GM23338 (cell line): ENCODE measurements around the gene OAS1. TPM values are rescaled to one million over a fixed set of nuclear protein-coding genes. Genes with fewer than 3 reads are reported as not detected.

Experiments used
- ATAC-seq: fragments of 200-7000 bp; cut with Tn5 transposase; 3 replicates; pipeline ENCODE4 v1.9.1; 2020
- DNase-seq: peaks from one replicate; pipeline ENCODE4 v3.0.0-alpha.2; 2015; ENCODE audit warnings: low spot score
- H2AFZ ChIP-seq: fragments of 200-600 bp; sonication (generic); 2 replicates; pipeline ENCODE4 v1.8.0; 2016; ENCODE audit warnings: antibody characterized with exemption, mild to moderate bottlenecking, moderate library complexity
- H3F3A ChIP-seq: fragments of 200-600 bp; sonication (generic); replicated peaks from 2 replicates; pipeline ENCODE4 v1.8.0; 2017; ENCODE audit warnings: antibody characterized with exemption, mixed run types, low read depth
- H3K27ac ChIP-seq: fragments of 200-600 bp; sonication (generic); 2 replicates; pipeline ENCODE4 v1.6.1; 2016; ENCODE audit warnings: low read depth
- H3K27me3 ChIP-seq: fragments of 200-600 bp; sonication (generic); 2 replicates; pipeline ENCODE4 v1.8.0; 2016; ENCODE audit warnings: mild to moderate bottlenecking, mixed run types, moderate library complexity; ENCODE audit not compliant: insufficient read depth
- H3K36me3 ChIP-seq: fragments of 200-600 bp; sonication (generic); 2 replicates; pipeline ENCODE4 v1.8.0; 2016; ENCODE audit warnings: mild to moderate bottlenecking; ENCODE audit not compliant: insufficient read depth
- H3K4me1 ChIP-seq: fragments of 200-600 bp; sonication (generic); 2 replicates; pipeline ENCODE4 v1.8.0; 2016; ENCODE audit warnings: mild to moderate bottlenecking, moderate library complexity; ENCODE audit not compliant: insufficient read depth
- H3K4me2 ChIP-seq: fragments of 200-600 bp; sonication (generic); 2 replicates; pipeline ENCODE4 v1.7.1; 2017; ENCODE audit warnings: mixed run types
- H3K4me3 ChIP-seq: fragments of 200-600 bp; sonication (generic); 2 replicates; pipeline ENCODE4 v1.6.1; 2016; ENCODE audit warnings: mixed run types
- H3K79me2 ChIP-seq: fragments of 200-600 bp; sonication (generic); replicated peaks from 2 replicates; pipeline ENCODE4 v1.8.0; 2017; ENCODE audit warnings: mild to moderate bottlenecking; ENCODE audit not compliant: insufficient read depth
- H3K9me2 ChIP-seq: fragments of 200-600 bp; sonication (generic); 2 replicates; pipeline ENCODE4 v1.8.0; 2017; ENCODE audit not compliant: insufficient read depth
- H4K20me1 ChIP-seq: fragments of 200-600 bp; sonication (generic); replicated peaks from 2 replicates; pipeline ENCODE4 v1.8.0; 2017; ENCODE audit warnings: mild to moderate bottlenecking; ENCODE audit not compliant: insufficient read depth
- H3K27ac Mint-ChIP-seq: 2 replicates; pipeline ENCODE4 v1.8.0; 2020; ENCODE audit warnings: inconsistent platforms, mild to moderate bottlenecking, moderate library complexity, mixed read lengths
- H3K27me3 Mint-ChIP-seq: 3 replicates; pipeline ENCODE4 v1.8.0; 2022; ENCODE audit warnings: low read depth, mild to moderate bottlenecking, moderate library complexity, mixed read lengths, inconsistent platforms; ENCODE audit not compliant: insufficient read depth, poor library complexity
- H3K36me3 Mint-ChIP-seq: 3 replicates; pipeline ENCODE4 v1.8.0; 2021; ENCODE audit warnings: low read depth, mild to moderate bottlenecking, inconsistent platforms, moderate library complexity, mixed read lengths
- H3K4me1 Mint-ChIP-seq: 3 replicates; pipeline ENCODE4 v1.8.0; 2020; ENCODE audit warnings: mild to moderate bottlenecking, inconsistent platforms, mixed read lengths
- H3K4me3 Mint-ChIP-seq: 3 replicates; pipeline ENCODE4 v1.8.0; 2021; ENCODE audit warnings: moderate library complexity, mild to moderate bottlenecking, inconsistent platforms, mixed read lengths
- H3K9me3 Mint-ChIP-seq: 3 replicates; pipeline ENCODE4 v1.8.0; 2020; ENCODE audit warnings: moderate library complexity, mild to moderate bottlenecking, inconsistent platforms, mixed read lengths
- CREB1 ChIP-seq: fragments of 250-450 bp; sonication (Bioruptor Pico); IDR thresholded peaks from 2 replicates; pipeline ENCODE4 v1.5.0; 2020; ENCODE audit warnings: low read depth, mild to moderate bottlenecking, moderate library complexity
- EZH2 ChIP-seq: fragments of 200-600 bp; sonication (generic); IDR thresholded peaks from one replicate; pipeline ENCODE4 v1.8.0; 2017; ENCODE audit warnings: antibody characterized with exemption, mild to moderate bottlenecking, low read depth; ENCODE audit not compliant: unreplicated experiment
- EZH2phosphoT487 ChIP-seq: fragments of 200-600 bp; sonication (generic); IDR thresholded peaks from one replicate; pipeline ENCODE4 v1.8.1; 2018; ENCODE audit warnings: antibody characterized with exemption; ENCODE audit not compliant: unreplicated experiment
- JUNB ChIP-seq: IDR thresholded peaks from one replicate; pipeline ENCODE4 v1.6.1; 2016; ENCODE audit warnings: antibody characterized with exemption; ENCODE audit not compliant: unreplicated experiment
- NANOG ChIP-seq: IDR thresholded peaks from 2 replicates; pipeline ENCODE4 v1.6.1; 2016; ENCODE audit warnings: antibody characterized with exemption, borderline replicate concordance
- POLR2AphosphoS5 ChIP-seq: IDR thresholded peaks from 2 replicates; pipeline ENCODE4 v1.6.1; 2016; ENCODE audit warnings: antibody characterized with exemption, low read depth
- STAT1 ChIP-seq: IDR thresholded peaks from one replicate; pipeline ENCODE4 v1.6.1; 2016; ENCODE audit warnings: antibody characterized with exemption; ENCODE audit not compliant: unreplicated experiment
- ZNF114 ChIP-seq: fragments of 250-450 bp; sonication (Bioruptor Pico); IDR thresholded peaks from 2 replicates; pipeline ENCODE4 v1.5.0; 2020; ENCODE audit warnings: mild to moderate bottlenecking, moderate library complexity
- ZNF331 ChIP-seq: fragments of 250-450 bp; sonication (Bioruptor Pico); IDR thresholded peaks from 2 replicates; pipeline ENCODE4 v1.5.0; 2020; ENCODE audit warnings: low read depth, mild to moderate bottlenecking, moderate library complexity
- polyA plus RNA-seq: library from polyadenylated mRNA; unstranded; fragments of >200 nt; fragmentation: Nextera tagmentation; extraction: Ambion mirVana; gene quantifications from 2 replicates; pipeline ENCODE4 v1.2.1, GENCODE V29; 2016
- total RNA-seq: library from RNA; depleted of rRNA; stranded (reverse); fragments of >200 nt; shearing (Covaris generic); gene quantifications from 2 replicates; pipeline ENCODE4 v1.2.3, GENCODE V29; 2014
- TF ChIP-seq, protein P1 (sequence below): IDR thresholded peaks from one replicate; pipeline ENCODE4 v1.6.1; 2018; ENCODE audit warnings: antibody characterized with exemption; ENCODE audit not compliant: unreplicated experiment
- TF ChIP-seq, protein P2 (sequence below): fragments of 250-450 bp; sonication (Bioruptor Pico); IDR thresholded peaks from 2 replicates; pipeline ENCODE4 v1.5.0; 2020; ENCODE audit warnings: mild to moderate bottlenecking, moderate library complexity
- TF ChIP-seq, protein P3 (sequence below): IDR thresholded peaks from 2 replicates; pipeline ENCODE4 v1.6.1; 2016; ENCODE audit warnings: antibody characterized with exemption
- TF ChIP-seq, protein P4 (sequence below), 2 experiments: fragments of 200-600 bp in 1 of 2; sonication (generic) in 1 of 2; conservative IDR thresholded peaks; 2 replicates each; pipeline versions ENCODE4 v1.5.1 to v1.6.1; 2016 to 2017; ENCODE audit warnings: antibody characterized with exemption in 2 of 2, low read depth in 2 of 2, mild to moderate bottlenecking in 2 of 2, moderate library complexity in 1 of 2

Gene OAS1
- total and polyA plus RNA-seq, 2 experiments from 2014 or later: not detected

DNA sequence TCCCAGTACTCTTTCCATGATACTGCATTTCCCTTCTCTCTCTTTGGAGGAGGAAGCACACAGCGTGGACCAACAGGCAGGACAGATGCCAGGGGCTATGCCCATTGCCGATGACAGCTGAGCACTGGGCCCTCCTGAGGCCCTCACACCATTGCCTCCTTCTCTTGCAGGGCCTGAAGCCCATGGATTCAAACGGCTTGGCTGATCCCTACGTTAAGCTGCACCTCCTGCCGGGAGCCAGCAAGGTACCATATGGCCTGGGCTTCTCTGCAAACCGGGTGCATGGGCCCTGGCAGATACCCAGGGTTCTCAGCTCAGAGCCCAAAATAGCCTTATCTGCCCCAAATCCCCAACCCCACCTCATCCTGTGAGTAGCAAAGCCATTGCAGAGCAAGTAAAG, 25.2 kb upstream of the OAS1 start:
- H3K27ac ChIP-seq: no peak overlapping the region
- ATAC-seq (no peak), DNase-seq (no peak)
- H3K27me3 Mint-ChIP-seq: peaks cover 2% of the 10 kb centered on the region
- no peak overlapping the region for H2AFZ ChIP-seq
- TF ChIP-seq, protein P1, sequence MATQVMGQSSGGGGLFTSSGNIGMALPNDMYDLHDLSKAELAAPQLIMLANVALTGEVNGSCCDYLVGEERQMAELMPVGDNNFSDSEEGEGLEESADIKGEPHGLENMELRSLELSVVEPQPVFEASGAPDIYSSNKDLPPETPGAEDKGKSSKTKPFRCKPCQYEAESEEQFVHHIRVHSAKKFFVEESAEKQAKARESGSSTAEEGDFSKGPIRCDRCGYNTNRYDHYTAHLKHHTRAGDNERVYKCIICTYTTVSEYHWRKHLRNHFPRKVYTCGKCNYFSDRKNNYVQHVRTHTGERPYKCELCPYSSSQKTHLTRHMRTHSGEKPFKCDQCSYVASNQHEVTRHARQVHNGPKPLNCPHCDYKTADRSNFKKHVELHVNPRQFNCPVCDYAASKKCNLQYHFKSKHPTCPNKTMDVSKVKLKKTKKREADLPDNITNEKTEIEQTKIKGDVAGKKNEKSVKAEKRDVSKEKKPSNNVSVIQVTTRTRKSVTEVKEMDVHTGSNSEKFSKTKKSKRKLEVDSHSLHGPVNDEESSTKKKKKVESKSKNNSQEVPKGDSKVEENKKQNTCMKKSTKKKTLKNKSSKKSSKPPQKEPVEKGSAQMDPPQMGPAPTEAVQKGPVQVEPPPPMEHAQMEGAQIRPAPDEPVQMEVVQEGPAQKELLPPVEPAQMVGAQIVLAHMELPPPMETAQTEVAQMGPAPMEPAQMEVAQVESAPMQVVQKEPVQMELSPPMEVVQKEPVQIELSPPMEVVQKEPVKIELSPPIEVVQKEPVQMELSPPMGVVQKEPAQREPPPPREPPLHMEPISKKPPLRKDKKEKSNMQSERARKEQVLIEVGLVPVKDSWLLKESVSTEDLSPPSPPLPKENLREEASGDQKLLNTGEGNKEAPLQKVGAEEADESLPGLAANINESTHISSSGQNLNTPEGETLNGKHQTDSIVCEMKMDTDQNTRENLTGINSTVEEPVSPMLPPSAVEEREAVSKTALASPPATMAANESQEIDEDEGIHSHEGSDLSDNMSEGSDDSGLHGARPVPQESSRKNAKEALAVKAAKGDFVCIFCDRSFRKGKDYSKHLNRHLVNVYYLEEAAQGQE: no peak
- no peak for TF ChIP-seq NANOG
- TF ChIP-seq POLR2AphosphoS5: no peak
- TF ChIP-seq, protein P2, sequence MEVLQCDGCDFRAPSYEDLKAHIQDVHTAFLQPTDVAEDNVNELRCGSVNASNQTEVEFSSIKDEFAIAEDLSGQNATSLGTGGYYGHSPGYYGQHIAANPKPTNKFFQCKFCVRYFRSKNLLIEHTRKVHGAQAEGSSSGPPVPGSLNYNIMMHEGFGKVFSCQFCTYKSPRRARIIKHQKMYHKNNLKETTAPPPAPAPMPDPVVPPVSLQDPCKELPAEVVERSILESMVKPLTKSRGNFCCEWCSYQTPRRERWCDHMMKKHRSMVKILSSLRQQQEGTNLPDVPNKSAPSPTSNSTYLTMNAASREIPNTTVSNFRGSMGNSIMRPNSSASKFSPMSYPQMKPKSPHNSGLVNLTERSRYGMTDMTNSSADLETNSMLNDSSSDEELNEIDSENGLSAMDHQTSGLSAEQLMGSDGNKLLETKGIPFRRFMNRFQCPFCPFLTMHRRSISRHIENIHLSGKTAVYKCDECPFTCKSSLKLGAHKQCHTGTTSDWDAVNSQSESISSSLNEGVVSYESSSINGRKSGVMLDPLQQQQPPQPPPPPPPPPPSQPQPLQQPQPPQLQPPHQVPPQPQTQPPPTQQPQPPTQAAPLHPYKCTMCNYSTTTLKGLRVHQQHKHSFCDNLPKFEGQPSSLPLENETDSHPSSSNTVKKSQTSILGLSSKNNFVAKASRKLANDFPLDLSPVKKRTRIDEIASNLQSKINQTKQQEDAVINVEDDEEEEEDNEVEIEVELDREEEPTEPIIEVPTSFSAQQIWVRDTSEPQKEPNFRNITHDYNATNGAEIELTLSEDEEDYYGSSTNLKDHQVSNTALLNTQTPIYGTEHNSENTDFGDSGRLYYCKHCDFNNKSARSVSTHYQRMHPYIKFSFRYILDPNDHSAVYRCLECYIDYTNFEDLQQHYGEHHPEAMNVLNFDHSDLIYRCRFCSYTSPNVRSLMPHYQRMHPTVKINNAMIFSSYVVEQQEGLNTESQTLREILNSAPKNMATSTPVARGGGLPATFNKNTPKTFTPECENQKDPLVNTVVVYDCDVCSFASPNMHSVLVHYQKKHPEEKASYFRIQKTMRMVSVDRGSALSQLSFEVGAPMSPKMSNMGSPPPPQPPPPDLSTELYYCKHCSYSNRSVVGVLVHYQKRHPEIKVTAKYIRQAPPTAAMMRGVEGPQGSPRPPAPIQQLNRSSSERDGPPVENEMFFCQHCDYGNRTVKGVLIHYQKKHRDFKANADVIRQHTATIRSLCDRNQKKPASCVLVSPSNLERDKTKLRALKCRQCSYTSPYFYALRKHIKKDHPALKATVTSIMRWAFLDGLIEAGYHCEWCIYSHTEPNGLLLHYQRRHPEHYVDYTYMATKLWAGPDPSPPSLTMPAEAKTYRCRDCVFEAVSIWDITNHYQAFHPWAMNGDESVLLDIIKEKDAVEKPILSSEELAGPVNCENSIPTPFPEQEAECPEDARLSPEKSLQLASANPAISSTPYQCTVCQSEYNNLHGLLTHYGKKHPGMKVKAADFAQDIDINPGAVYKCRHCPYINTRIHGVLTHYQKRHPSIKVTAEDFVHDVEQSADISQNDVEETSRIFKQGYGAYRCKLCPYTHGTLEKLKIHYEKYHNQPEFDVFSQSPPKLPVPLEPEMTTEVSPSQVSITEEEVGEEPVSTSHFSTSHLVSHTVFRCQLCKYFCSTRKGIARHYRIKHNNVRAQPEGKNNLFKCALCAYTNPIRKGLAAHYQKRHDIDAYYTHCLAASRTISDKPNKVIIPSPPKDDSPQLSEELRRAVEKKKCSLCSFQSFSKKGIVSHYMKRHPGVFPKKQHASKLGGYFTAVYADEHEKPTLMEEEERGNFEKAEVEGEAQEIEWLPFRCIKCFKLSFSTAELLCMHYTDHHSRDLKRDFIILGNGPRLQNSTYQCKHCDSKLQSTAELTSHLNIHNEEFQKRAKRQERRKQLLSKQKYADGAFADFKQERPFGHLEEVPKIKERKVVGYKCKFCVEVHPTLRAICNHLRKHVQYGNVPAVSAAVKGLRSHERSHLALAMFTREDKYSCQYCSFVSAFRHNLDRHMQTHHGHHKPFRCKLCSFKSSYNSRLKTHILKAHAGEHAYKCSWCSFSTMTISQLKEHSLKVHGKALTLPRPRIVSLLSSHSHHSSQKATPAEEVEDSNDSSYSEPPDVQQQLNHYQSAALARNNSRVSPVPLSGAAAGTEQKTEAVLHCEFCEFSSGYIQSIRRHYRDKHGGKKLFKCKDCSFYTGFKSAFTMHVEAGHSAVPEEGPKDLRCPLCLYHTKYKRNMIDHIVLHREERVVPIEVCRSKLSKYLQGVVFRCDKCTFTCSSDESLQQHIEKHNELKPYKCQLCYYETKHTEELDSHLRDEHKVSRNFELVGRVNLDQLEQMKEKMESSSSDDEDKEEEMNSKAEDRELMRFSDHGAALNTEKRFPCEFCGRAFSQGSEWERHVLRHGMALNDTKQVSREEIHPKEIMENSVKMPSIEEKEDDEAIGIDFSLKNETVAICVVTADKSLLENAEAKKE (CRISPR knock-in tag): no peak
- TF ChIP-seq, protein P3, sequence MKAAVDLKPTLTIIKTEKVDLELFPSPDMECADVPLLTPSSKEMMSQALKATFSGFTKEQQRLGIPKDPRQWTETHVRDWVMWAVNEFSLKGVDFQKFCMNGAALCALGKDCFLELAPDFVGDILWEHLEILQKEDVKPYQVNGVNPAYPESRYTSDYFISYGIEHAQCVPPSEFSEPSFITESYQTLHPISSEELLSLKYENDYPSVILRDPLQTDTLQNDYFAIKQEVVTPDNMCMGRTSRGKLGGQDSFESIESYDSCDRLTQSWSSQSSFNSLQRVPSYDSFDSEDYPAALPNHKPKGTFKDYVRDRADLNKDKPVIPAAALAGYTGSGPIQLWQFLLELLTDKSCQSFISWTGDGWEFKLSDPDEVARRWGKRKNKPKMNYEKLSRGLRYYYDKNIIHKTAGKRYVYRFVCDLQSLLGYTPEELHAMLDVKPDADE: no peak
- no peak for TF ChIP-seq ZNF331 (CRISPR knock-in tag)
- TF ChIP-seq EZH2: no peak
- no peak for TF ChIP-seq JUNB
- no peak for TF ChIP-seq CREB1
- no peak for TF ChIP-seq STAT1
- TF ChIP-seq EZH2phosphoT487: no peak
- TF ChIP-seq, protein P4, sequence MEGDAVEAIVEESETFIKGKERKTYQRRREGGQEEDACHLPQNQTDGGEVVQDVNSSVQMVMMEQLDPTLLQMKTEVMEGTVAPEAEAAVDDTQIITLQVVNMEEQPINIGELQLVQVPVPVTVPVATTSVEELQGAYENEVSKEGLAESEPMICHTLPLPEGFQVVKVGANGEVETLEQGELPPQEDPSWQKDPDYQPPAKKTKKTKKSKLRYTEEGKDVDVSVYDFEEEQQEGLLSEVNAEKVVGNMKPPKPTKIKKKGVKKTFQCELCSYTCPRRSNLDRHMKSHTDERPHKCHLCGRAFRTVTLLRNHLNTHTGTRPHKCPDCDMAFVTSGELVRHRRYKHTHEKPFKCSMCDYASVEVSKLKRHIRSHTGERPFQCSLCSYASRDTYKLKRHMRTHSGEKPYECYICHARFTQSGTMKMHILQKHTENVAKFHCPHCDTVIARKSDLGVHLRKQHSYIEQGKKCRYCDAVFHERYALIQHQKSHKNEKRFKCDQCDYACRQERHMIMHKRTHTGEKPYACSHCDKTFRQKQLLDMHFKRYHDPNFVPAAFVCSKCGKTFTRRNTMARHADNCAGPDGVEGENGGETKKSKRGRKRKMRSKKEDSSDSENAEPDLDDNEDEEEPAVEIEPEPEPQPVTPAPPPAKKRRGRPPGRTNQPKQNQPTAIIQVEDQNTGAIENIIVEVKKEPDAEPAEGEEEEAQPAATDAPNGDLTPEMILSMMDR (conservative IDR thresholded peaks at IDR 0.05; ENCODE audit: low read depth in 2 of 2): no peak
- TF ChIP-seq ZNF114: no peak
- no peaks in the 10 kb centered on the region for H3K79me2 ChIP-seq
- H3K4me3 Mint-ChIP-seq: no peak overlapping the region
- peaks cover under 1% of the 10 kb centered on the region; the same call in 2 of the 3 replicates for H3K4me1 Mint-ChIP-seq
- no peak overlapping the region for H3K4me3 ChIP-seq
- H3K36me3 Mint-ChIP-seq: peaks cover 5% of the 10 kb centered on the region
- no peaks in the 10 kb centered on the region for H4K20me1 ChIP-seq
- no peaks in the 10 kb centered on the region for H3F3A ChIP-seq
- peaks cover 15% of the 10 kb centered on the region for H3K9me3 Mint-ChIP-seq
- H3K27me3 ChIP-seq: no peaks in the 10 kb centered on the region
- H3K27ac Mint-ChIP-seq: no peak overlapping the region
- H3K9me2 ChIP-seq: no peaks in the 10 kb centered on the region
- no peaks in the 10 kb centered on the region for H3K4me1 ChIP-seq
- H3K36me3 ChIP-seq: no peaks in the 10 kb centered on the region; the same call in 1 of the 2 replicates
- H3K4me2 ChIP-seq: no peak overlapping the region
